Measurements from ENCODE around the gene DNAJC7.

The DNAJC7 gene

GRCh38 chr17:41944943-41945342 lies 72.3 kb downstream of the DNAJC7 start:
- peaks cover 5% of the 10 kb centered on the region for H3K36me3 ChIP-seq (ENCODE audit: insufficient read depth, insufficient read length, low read length)
- no peaks in the 10 kb centered on the region for H3K9me3 ChIP-seq (ENCODE audit: insufficient read depth, low read length)
- no peak overlapping the region for H3K4me3 ChIP-seq (ENCODE audit: insufficient read length, low read depth)
- peaks cover 4% of the 10 kb centered on the region for H3K4me1 ChIP-seq (ENCODE audit: insufficient read depth, insufficient read length)
- TF ChIP-seq ZNF274 (IDR thresholded peaks at IDR 0.05; ENCODE audit: low read depth, low read length) (no peak), YY1 (IDR thresholded peaks at IDR 0.05; ENCODE audit: insufficient read depth, insufficient read length) (no peak), SUZ12 (IDR thresholded peaks at IDR 0.05; ENCODE audit: extremely low read depth, insufficient read depth, insufficient read length) (no peak)
- DNase-seq (ENCODE audit: low read depth, low spot score) = no peak
- no peak overlapping the region for H3K9ac ChIP-seq (ENCODE audit: insufficient read length, low read depth)
- H3K27me3 ChIP-seq (ENCODE audit: insufficient read depth, insufficient read length) = no peaks in the 10 kb centered on the region

GRCh38 chr17:41943492-41943891 lies 73.7 kb downstream of the DNAJC7 start:
- H3K36me3 ChIP-seq (ENCODE audit: insufficient read depth, insufficient read length, low read length) = no peaks in the 10 kb centered on the region
- H3K27me3 ChIP-seq (ENCODE audit: insufficient read depth, insufficient read length) = no peaks in the 10 kb centered on the region
- DNase-seq (ENCODE audit: low read depth, low spot score) = no peak
- no peak overlapping the region for H3K9ac ChIP-seq (ENCODE audit: insufficient read length, low read depth)
- peaks cover 4% of the 10 kb centered on the region for H3K4me1 ChIP-seq (ENCODE audit: insufficient read depth, insufficient read length)
- TF ChIP-seq ZNF274 (IDR thresholded peaks at IDR 0.05; ENCODE audit: low read depth, low read length) = no peak
- no peak for TF ChIP-seq YY1 (IDR thresholded peaks at IDR 0.05; ENCODE audit: insufficient read depth, insufficient read length)
- no peak for TF ChIP-seq SUZ12 (IDR thresholded peaks at IDR 0.05; ENCODE audit: extremely low read depth, insufficient read depth, insufficient read length)
- H3K9me3 ChIP-seq (ENCODE audit: insufficient read depth, low read length) = no peaks in the 10 kb centered on the region
- no peak overlapping the region for H3K4me3 ChIP-seq (ENCODE audit: insufficient read length, low read depth)

- TF ChIP-seq SUZ12 (IDR thresholded peaks at IDR 0.05; ENCODE audit: extremely low read depth, insufficient read depth, insufficient read length) (no peak), YY1 (IDR thresholded peaks at IDR 0.05; ENCODE audit: insufficient read depth, insufficient read length) (no peak), ZNF274 (IDR thresholded peaks at IDR 0.05; ENCODE audit: low read depth, low read length) (no peak)
- Histone ChIP-seq H3K36me3 (ENCODE audit: insufficient read depth, insufficient read length, low read length) (peaks cover 7% of the 10 kb centered on the region), H3K9me3 (ENCODE audit: insufficient read depth, low read length) (no peaks in the 10 kb centered on the region), H3K9ac (ENCODE audit: insufficient read length, low read depth) (no peak overlapping the region), H3K27me3 (ENCODE audit: insufficient read depth, insufficient read length) (no peaks in the 10 kb centered on the region), H3K4me3 (ENCODE audit: insufficient read length, low read depth) (no peak overlapping the region), H3K4me1 (ENCODE audit: insufficient read depth, insufficient read length) (peaks cover 4% of the 10 kb centered on the region)
- DNase-seq (ENCODE audit: low read depth, low spot score) = no peak
Measured at GRCh38 chr17:41942626-41943373, 74.4 kb downstream of the DNAJC7 start.

- DNase-seq (ENCODE audit: low read depth, low spot score) = no peak
- no peak overlapping the region for H3K9ac ChIP-seq (ENCODE audit: insufficient read length, low read depth)
- H3K36me3 ChIP-seq (ENCODE audit: insufficient read depth, insufficient read length, low read length) = peaks cover 20% of the 10 kb centered on the region
- no peak overlapping the region for H3K4me3 ChIP-seq (ENCODE audit: insufficient read length, low read depth)
- H3K4me1 ChIP-seq (ENCODE audit: insufficient read depth, insufficient read length) = peaks cover 4% of the 10 kb centered on the region
- H3K9me3 ChIP-seq (ENCODE audit: insufficient read depth, low read length) = no peaks in the 10 kb centered on the region
- H3K27me3 ChIP-seq (ENCODE audit: insufficient read depth, insufficient read length) = no peaks in the 10 kb centered on the region
- TF ChIP-seq SUZ12 (IDR thresholded peaks at IDR 0.05; ENCODE audit: extremely low read depth, insufficient read depth, insufficient read length) = no peak
- no peak for TF ChIP-seq ZNF274 (IDR thresholded peaks at IDR 0.05; ENCODE audit: low read depth, low read length)
- no peak for TF ChIP-seq YY1 (IDR thresholded peaks at IDR 0.05; ENCODE audit: insufficient read depth, insufficient read length)
Measured at GRCh38 chr17:41941168-41941567, 76.1 kb downstream of the DNAJC7 start.

GRCh38 chr17:41939693-41940090 lies 77.5 kb downstream of the DNAJC7 start:
- no peak for DNase-seq (ENCODE audit: low read depth, low spot score)
- H3K9me3 ChIP-seq (ENCODE audit: insufficient read depth, low read length) = no peaks in the 10 kb centered on the region
- no peak for TF ChIP-seq SUZ12 (IDR thresholded peaks at IDR 0.05; ENCODE audit: extremely low read depth, insufficient read depth, insufficient read length)
- TF ChIP-seq ZNF274 (IDR thresholded peaks at IDR 0.05; ENCODE audit: low read depth, low read length) = no peak
- TF ChIP-seq YY1 (IDR thresholded peaks at IDR 0.05; ENCODE audit: insufficient read depth, insufficient read length) = no peak
- H3K36me3 ChIP-seq (ENCODE audit: insufficient read depth, insufficient read length, low read length) = peaks cover 20% of the 10 kb centered on the region
- H3K4me1 ChIP-seq (ENCODE audit: insufficient read depth, insufficient read length) = peaks cover 4% of the 10 kb centered on the region
- H3K27me3 ChIP-seq (ENCODE audit: insufficient read depth, insufficient read length) = no peaks in the 10 kb centered on the region
- no peak overlapping the region for H3K4me3 ChIP-seq (ENCODE audit: insufficient read length, low read depth)
- no peak overlapping the region for H3K9ac ChIP-seq (ENCODE audit: insufficient read length, low read depth)

- Histone ChIP-seq H3K36me3 (ENCODE audit: insufficient read depth, insufficient read length, low read length) (peaks cover 20% of the 10 kb centered on the region), H3K9ac (ENCODE audit: insufficient read length, low read depth) (no peak overlapping the region), H3K4me1 (ENCODE audit: insufficient read depth, insufficient read length) (peaks cover 4% of the 10 kb centered on the region), H3K4me3 (ENCODE audit: insufficient read length, low read depth) (no peak overlapping the region), H3K27me3 (ENCODE audit: insufficient read depth, insufficient read length) (no peaks in the 10 kb centered on the region), H3K9me3 (ENCODE audit: insufficient read depth, low read length) (no peaks in the 10 kb centered on the region)
- TF ChIP-seq YY1 (IDR thresholded peaks at IDR 0.05; ENCODE audit: insufficient read depth, insufficient read length) (no peak), SUZ12 (IDR thresholded peaks at IDR 0.05; ENCODE audit: extremely low read depth, insufficient read depth, insufficient read length) (no peak), ZNF274 (IDR thresholded peaks at IDR 0.05; ENCODE audit: low read depth, low read length) (no peak)
- no peak for DNase-seq (ENCODE audit: low read depth, low spot score)
Measured at GRCh38 chr17:41939044-41939692, 78.1 kb downstream of the DNAJC7 start.

All from NT2/D1 (cell line).